PC-3 (cell line): ENCODE results near the gene PPP1R14C. TPM values are rescaled to one million over a fixed set of nuclear protein-coding genes. Genes with fewer than 3 reads are reported as not detected.

Experiments
- ATAC-seq: fragments of 200-7000 bp; cut with Tn5 transposase; 2 replicates; pipeline ENCODE4 v1.9.1; 2020; ENCODE audit warnings: mild to moderate bottlenecking, moderate library complexity
- BruUV-seq: library from RNA; stranded (reverse); fragments of 400-500 nt; replicated peaks from 2 replicates; lab custom pipeline; 2021; lab: Mats Ljungman, UMichigan
- CTCF ChIA-PET: fragments of 300-600 bp; sonication (Branson Sonifier 250); formaldehyde crosslinking; loops from one replicate; lab custom pipeline; 2022; ENCODE audit warnings: antibody characterized with exemption; lab: Charles Lee
- POLR2A ChIA-PET: fragments of 300-600 bp; sonication (Branson Sonifier 250); formaldehyde crosslinking; loops from one replicate; lab custom pipeline; 2022; ENCODE audit warnings: antibody characterized with exemption; ENCODE audit not compliant: unreplicated experiment; lab: Charles Lee
- DNase-seq: peaks from one replicate; pipeline ENCODE4 v3.0.0-alpha.2; 2015
- H2AFZ ChIP-seq: fragments of 300-600 bp; sonication (generic); 2 replicates; pipeline ENCODE4 v1.6.0; 2016; ENCODE audit warnings: antibody characterized with exemption, low read length
- H3F3A ChIP-seq: fragments of 300-600 bp; sonication (generic); one replicate; pipeline ENCODE4 v1.6.0; 2017; ENCODE audit warnings: antibody characterized with exemption, low read length, control low read depth, mild to moderate bottlenecking; ENCODE audit not compliant: unreplicated experiment
- H3K27ac ChIP-seq: fragments of 300-600 bp; sonication (generic); 2 replicates; pipeline ENCODE4 v1.5.1; 2016; ENCODE audit warnings: mild to moderate bottlenecking, low read length
- H3K27me3 ChIP-seq: fragments of 300-600 bp; sonication (generic); 2 replicates; pipeline ENCODE4 v1.6.1; 2016; ENCODE audit warnings: low read length, mixed read lengths
- H3K36me3 ChIP-seq: fragments of 300-600 bp; sonication (generic); 2 replicates; pipeline ENCODE4 v1.6.1; 2016; ENCODE audit warnings: low read depth, mixed run types, low read length, mixed read lengths
- H3K4me1 ChIP-seq: fragments of 300-600 bp; sonication (generic); 2 replicates; pipeline ENCODE4 v1.5.1; 2016; ENCODE audit warnings: low read length; ENCODE audit not compliant: insufficient read depth
- H3K4me2 ChIP-seq: fragments of 300-600 bp; sonication (generic); 2 replicates; pipeline ENCODE4 v1.6.0; 2016; ENCODE audit warnings: low read length
- H3K4me3 ChIP-seq: fragments of 300-600 bp; sonication (generic); 2 replicates; pipeline ENCODE4 v1.5.1; 2016; ENCODE audit warnings: mild to moderate bottlenecking, low read length, mixed read lengths
- H3K79me2 ChIP-seq: fragments of 300-600 bp; sonication (generic); 2 replicates; pipeline ENCODE4 v1.6.1; 2017; ENCODE audit warnings: low read length, mixed read lengths
- H3K9ac ChIP-seq: fragments of 300-600 bp; sonication (generic); 2 replicates; pipeline ENCODE4 v1.6.0; 2016; ENCODE audit warnings: mild to moderate bottlenecking, low read length
- H3K9me2 ChIP-seq: fragments of 300-600 bp; sonication (generic); replicated peaks from 2 replicates; pipeline ENCODE4 v1.6.1; 2016; ENCODE audit warnings: mixed run types, low read length, mixed read lengths
- H3K9me3 ChIP-seq: fragments of 300-600 bp; sonication (generic); 2 replicates; pipeline ENCODE4 v1.6.1; 2016; ENCODE audit warnings: low read length, mixed read lengths
- H4K20me1 ChIP-seq: fragments of 300-600 bp; sonication (generic); 2 replicates; pipeline ENCODE4 v1.6.1; 2016; ENCODE audit warnings: low read length, mixed read lengths
- CTCF ChIP-seq: fragments of 300-600 bp; sonication (generic); conservative IDR thresholded peaks from 2 replicates; pipeline ENCODE4 v1.5.1; 2017; ENCODE audit warnings: antibody characterized with exemption, low read depth, mild to moderate bottlenecking, low read length
- EZH2 ChIP-seq: fragments of 300-600 bp; sonication (generic); IDR thresholded peaks from one replicate; pipeline ENCODE4 v1.6.1; 2017; ENCODE audit warnings: antibody characterized with exemption, mild to moderate bottlenecking, low read length; ENCODE audit not compliant: unreplicated experiment
- EZH2phosphoT487 ChIP-seq: fragments of 300-600 bp; sonication (generic); IDR thresholded peaks from 2 replicates; pipeline ENCODE4 v1.6.1; 2018; ENCODE audit warnings: mild to moderate bottlenecking, antibody characterized with exemption, low read length, borderline replicate concordance
- intact Hi-C: fragments of 100-400 bp; cut with micrococcal nuclease; formaldehyde crosslinking; loops from 2 replicates; pipeline ENCODE4 v1.9.0; 2023
- total RNA-seq: library from RNA; depleted of rRNA; stranded (reverse); fragments of >200 nt; gene quantifications from 2 replicates; pipeline ENCODE4 v1.2.3, GENCODE V29; 2014

Gene PPP1R14C
- total RNA-seq, 1 experiment from 2014 or later = 1.1 TPM

GRCh38 chr6:150267686-150268561 is 125.1 kb downstream of the PPP1R14C start:
- Histone ChIP-seq H3K79me2 (no peaks in the 10 kb centered on the region), H4K20me1 (no peaks in the 10 kb centered on the region), H3K4me3 (no peak overlapping the region), H3K27ac (no peak overlapping the region), H3K36me3 (no peaks in the 10 kb centered on the region), H3F3A (no peaks in the 10 kb centered on the region), H3K9me3 (no peaks in the 10 kb centered on the region), H3K4me2 (no peak overlapping the region), H3K27me3 (no peaks in the 10 kb centered on the region), H2AFZ (no peak overlapping the region), H3K9me2 (no peaks in the 10 kb centered on the region), H3K4me1 (peaks cover 12% of the 10 kb centered on the region; the same call in 1 of the 2 replicates), H3K9ac (no peak overlapping the region)
- intact Hi-C loops = no loop called here
- BruUV-seq = no TSS peak
- TF ChIP-seq EZH2 (no peak), EZH2phosphoT487 (no peak), CTCF (no peak)
- DNase-seq = peak; percentile 28
- ChIA-PET CTCF (no interaction called here), POLR2A (no interaction called here)
- ATAC-seq = no peak

- no peaks in the 10 kb centered on the region for H3K36me3 ChIP-seq
- no peaks in the 10 kb centered on the region for H3F3A ChIP-seq
- no peaks in the 10 kb centered on the region for H3K9me3 ChIP-seq
- ChIA-PET CTCF (no interaction called here), POLR2A (no interaction called here)
- intact Hi-C loops = no loop called here
- H3K4me2 ChIP-seq = peak overlapping the region; percentile 40; the same call in 1 of the 2 replicates
- H3K27ac ChIP-seq = no peak overlapping the region
- ATAC-seq (no peak), DNase-seq (no peak)
- H2AFZ ChIP-seq = 0 out of 2 replicates have a peak overlapping the region, but pooled peaks have one; percentile 29
- H3K9ac ChIP-seq = no peak overlapping the region
- BruUV-seq = no TSS peak
- TF ChIP-seq EZH2phosphoT487 (no peak), CTCF (no peak), EZH2 (no peak)
- H3K79me2 ChIP-seq = no peaks in the 10 kb centered on the region
- H3K9me2 ChIP-seq = no peaks in the 10 kb centered on the region
- peaks cover 12% of the 10 kb centered on the region; the same call in 1 of the 2 replicates for H3K4me1 ChIP-seq
- no peaks in the 10 kb centered on the region for H4K20me1 ChIP-seq
- no peaks in the 10 kb centered on the region for H3K27me3 ChIP-seq
- H3K4me3 ChIP-seq = no peak overlapping the region
Observed at GRCh38 chr6:150269130-150269856, 126.4 kb downstream of the PPP1R14C start.
